Measurements from ENCODE around the gene DESI2. TPM values are rescaled to one million over a fixed set of nuclear protein-coding genes. Genes with fewer than 3 reads are reported as not detected.

The DESI2 gene
- total RNA-seq, 2 experiments from 2014 or later: 40.6 to 57.5 TPM

GRCh38 chr1:244704107-244704506 lies 51.2 kb downstream of the DESI2 start:
- H3K9me3 ChIP-seq (ENCODE audit: low read length): no peaks in the 10 kb centered on the region
- H3K36me3 ChIP-seq (ENCODE audit: insufficient read depth, low read length): peaks cover 65% of the 10 kb centered on the region
- TF ChIP-seq EZH2phosphoT487 (IDR thresholded peaks at IDR 0.05; ENCODE audit: borderline replicate concordance, low read depth, low read length) (no peak), CTCF (conservative IDR thresholded peaks at IDR 0.05; ENCODE audit: low read length) (no peak)
- H3K4me2 ChIP-seq (ENCODE audit: low read length): no peak overlapping the region
- H3K9me2 ChIP-seq (ENCODE audit: insufficient read depth, low read length): no peaks in the 10 kb centered on the region
- H3K4me1 ChIP-seq (ENCODE audit: insufficient read depth, low read length, poor library complexity, severe bottlenecking): no peaks in the 10 kb centered on the region
- BruUV-seq (replicated peaks): no TSS peak
- no peak overlapping the region for H2AFZ ChIP-seq (ENCODE audit: low read length)
- ChIA-PET CTCF (ENCODE audit: unreplicated experiment) (no interaction called here), POLR2A (interaction anchor here (0.7 kb wide), 1 partner anchor 937 kb away, joined by 4 read pairs; no protein-coding TSS in a partner anchor)
- H4K20me1 ChIP-seq (ENCODE audit: insufficient read depth, low read length): no peaks in the 10 kb centered on the region
- H3K4me3 ChIP-seq (ENCODE audit: low read depth, low read length, poor library complexity, severe bottlenecking): no peak overlapping the region
- no peak for DNase-seq (ENCODE audit: low spot score)
- no peaks in the 10 kb centered on the region for H3K79me2 ChIP-seq (ENCODE audit: insufficient read depth, low read depth, low read length)
- H3K27ac ChIP-seq (ENCODE audit: low read depth, low read length, poor library complexity, severe bottlenecking): no peak overlapping the region
- intact Hi-C loops (cut with micrococcal nuclease; ENCODE audit: unreplicated experiment): no loop called here

- CTCF ChIA-PET (ENCODE audit: unreplicated experiment): no interaction called here
- no peak overlapping the region for H3K4me3 ChIP-seq (ENCODE audit: low read depth, low read length, poor library complexity, severe bottlenecking)
- peaks cover 5% of the 10 kb centered on the region for H3K4me1 ChIP-seq (ENCODE audit: insufficient read depth, low read length, poor library complexity, severe bottlenecking)
- H3K27ac ChIP-seq (ENCODE audit: low read depth, low read length, poor library complexity, severe bottlenecking): no peak overlapping the region
- peaks cover 51% of the 10 kb centered on the region for H3K36me3 ChIP-seq (ENCODE audit: insufficient read depth, low read length)
- H3K4me2 ChIP-seq (ENCODE audit: low read length): no peak overlapping the region
- no peaks in the 10 kb centered on the region for H3K9me3 ChIP-seq (ENCODE audit: low read length)
- no peak for DNase-seq (ENCODE audit: low spot score)
- H3K79me2 ChIP-seq (ENCODE audit: insufficient read depth, low read depth, low read length): no peaks in the 10 kb centered on the region
- no peaks in the 10 kb centered on the region for H4K20me1 ChIP-seq (ENCODE audit: insufficient read depth, low read length)
- no TSS peak for BruUV-seq (replicated peaks)
- intact Hi-C loops (cut with micrococcal nuclease; ENCODE audit: unreplicated experiment): no loop called here
- no peak for TF ChIP-seq EZH2phosphoT487 (IDR thresholded peaks at IDR 0.05; ENCODE audit: borderline replicate concordance, low read depth, low read length)
- no peak for TF ChIP-seq CTCF (conservative IDR thresholded peaks at IDR 0.05; ENCODE audit: low read length)
- no peak overlapping the region for H2AFZ ChIP-seq (ENCODE audit: low read length)
- POLR2A ChIA-PET: interaction anchor here (0.5 to 0.7 kb wide), 3 partner anchors 25 to 1260 kb away, joined by 3 to 4 read pairs (median 3); no protein-coding TSS in a partner anchor
- no peaks in the 10 kb centered on the region for H3K9me2 ChIP-seq (ENCODE audit: insufficient read depth, low read length)
These were observed 52.6 kb downstream of the DESI2 start for GRCh38 chr1:244705261-244706234.

- Histone ChIP-seq H4K20me1 (ENCODE audit: insufficient read depth, low read length) (no peaks in the 10 kb centered on the region), H3K9me3 (ENCODE audit: low read length) (no peaks in the 10 kb centered on the region), H3K4me2 (ENCODE audit: low read length) (no peak overlapping the region), H3K9me2 (ENCODE audit: insufficient read depth, low read length) (no peaks in the 10 kb centered on the region), H3K27ac (ENCODE audit: low read depth, low read length, poor library complexity, severe bottlenecking) (no peak overlapping the region), H3K36me3 (ENCODE audit: insufficient read depth, low read length) (peaks cover 26% of the 10 kb centered on the region; the same call in 1 of the 2 replicates), H2AFZ (ENCODE audit: low read length) (no peak overlapping the region), H3K4me3 (ENCODE audit: low read depth, low read length, poor library complexity, severe bottlenecking) (no peak overlapping the region), H3K4me1 (ENCODE audit: insufficient read depth, low read length, poor library complexity, severe bottlenecking) (peaks cover 8% of the 10 kb centered on the region), H3K79me2 (ENCODE audit: insufficient read depth, low read depth, low read length) (no peaks in the 10 kb centered on the region)
- DNase-seq (ENCODE audit: low spot score): no peak
- POLR2A ChIA-PET: interaction anchor here (1.0 kb wide), 1 partner anchor 57 kb away, joined by 3 read pairs; no protein-coding TSS in a partner anchor
- TF ChIP-seq CTCF (conservative IDR thresholded peaks at IDR 0.05; ENCODE audit: low read length) (no peak), EZH2phosphoT487 (IDR thresholded peaks at IDR 0.05; ENCODE audit: borderline replicate concordance, low read depth, low read length) (no peak)
- BruUV-seq (replicated peaks): no TSS peak
- CTCF ChIA-PET (ENCODE audit: unreplicated experiment): interaction anchor here (0.6 kb wide), 1 partner anchor 23 kb away, joined by 3 read pairs; no protein-coding TSS in a partner anchor
- intact Hi-C loops (cut with micrococcal nuclease; ENCODE audit: unreplicated experiment): no loop called here
These were observed 56.1 kb downstream of the DESI2 start for GRCh38 chr1:244709076-244709475.
